Suprapubic skin (tissue), 4 donors: ENCODE results near the gene MRPL54.

Source experiments
- CTCF ChIP-seq, 2 donors: fragments of 200-600 bp in 1 of 2; fragments of 450-650 bp in 1 of 2; sonication (generic) in 1 of 2; IDR thresholded peaks; one replicate each; pipeline ENCODE4 v1.5.1; 2016 to 2019; ENCODE audit warnings: antibody characterized with exemption in 2 of 2, mild to moderate bottlenecking in 1 of 2, moderate library complexity in 1 of 2
- EP300 ChIP-seq: sonication (generic); formaldehyde crosslinking; IDR thresholded peaks from one replicate; pipeline ENCODE4 v1.6.1; 2017; ENCODE audit warnings: antibody characterized with exemption
- POLR2A ChIP-seq, 2 donors: fragments of 450-650 bp; IDR thresholded peaks; one replicate each; pipeline ENCODE4 v1.6.1; 2017; ENCODE audit warnings: antibody characterized with exemption in 2 of 2, mild to moderate bottlenecking in 2 of 2, moderate library complexity in 2 of 2
- POLR2AphosphoS5 ChIP-seq, 3 donors: sonication (generic); formaldehyde crosslinking; IDR thresholded peaks; one replicate each; pipeline ENCODE4 v1.6.1; 2017; ENCODE audit warnings: antibody characterized with exemption in 3 of 3

GRCh38 chr19:3813473-3814392 lies 51.3 kb downstream of the MRPL54 start:
- TF ChIP-seq CTCF (IDR thresholded peaks at IDR 0.05), result no peak
- TF ChIP-seq POLR2AphosphoS5 (IDR thresholded peaks at IDR 0.05), result no peak
- TF ChIP-seq POLR2A (IDR thresholded peaks at IDR 0.05), result no peak
- no peak for TF ChIP-seq EP300
